Mesothelial cell of epicardium (in vitro differentiated cells): ENCODE results near the gene ZNF669. TPM values are rescaled to one million over a fixed set of nuclear protein-coding genes. Genes with fewer than 3 reads are reported as not detected.
A peak's percentile ranks its signal among the peaks of the same experiment; 100 is the strongest.

ENCODE experiments used
- DNase-seq, 2 experiments: peaks; one replicate each; pipeline ENCODE4 v3.0.0; 2021; ENCODE audit warnings: low spot score in 2 of 2; ENCODE audit not compliant: unreplicated experiment in 2 of 2
- H3K27ac Mint-ChIP-seq: 2 replicates; pipeline ENCODE4 v1.8.0; 2021; ENCODE audit warnings: mixed read lengths
- H3K27me3 Mint-ChIP-seq: 2 replicates; pipeline ENCODE4 v1.8.0; 2021; ENCODE audit warnings: low read depth, mixed read lengths
- H3K36me3 Mint-ChIP-seq: 2 replicates; pipeline ENCODE4 v1.8.0; 2021; ENCODE audit warnings: mixed read lengths
- H3K4me1 Mint-ChIP-seq: 2 replicates; pipeline ENCODE4 v1.8.0; 2021; ENCODE audit warnings: mixed read lengths
- H3K4me3 Mint-ChIP-seq: 2 replicates; pipeline ENCODE4 v1.8.0; 2021; ENCODE audit warnings: mild to moderate bottlenecking, moderate library complexity, mixed read lengths
- H3K9me3 Mint-ChIP-seq: 2 replicates; pipeline ENCODE4 v1.8.0; 2021; ENCODE audit warnings: mixed read lengths
- total RNA-seq: library from RNA; stranded (reverse); gene quantifications from 3 replicates; pipeline ENCODE4 v1.2.1, GENCODE V29; 2021
- TF ChIP-seq, protein P1 (sequence below): fragments of 200-600 bp; sonication (generic); IDR thresholded peaks from one replicate; pipeline ENCODE4 v1.5.0; 2021; ENCODE audit warnings: antibody characterized with exemption; ENCODE audit not compliant: unreplicated experiment

The ZNF669 gene
- total RNA-seq, 1 donor from 2014 or later, result 17.4 TPM

DNA sequence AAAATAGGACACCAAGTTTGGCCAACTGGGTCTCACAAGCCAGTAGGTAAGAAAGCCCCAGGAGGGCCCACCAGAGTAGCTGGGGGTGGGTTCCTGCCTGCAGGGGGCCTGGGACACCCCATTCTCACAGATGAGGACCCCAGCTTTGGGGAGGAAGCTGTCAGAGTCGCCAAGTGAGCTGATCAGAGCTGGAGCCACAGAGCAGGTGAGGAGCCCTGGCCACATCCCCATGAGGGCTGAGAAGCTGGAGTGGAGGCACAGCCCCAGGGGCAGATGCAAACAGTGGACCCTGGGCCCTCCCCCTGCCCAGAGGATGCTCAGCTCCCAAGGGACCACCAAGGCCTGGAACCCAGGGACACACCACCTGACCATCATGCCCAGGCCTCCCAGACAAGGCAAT, 16.9 kb downstream of the ZNF669 start:
- H3K27me3 Mint-ChIP-seq, result no peaks in the 10 kb centered on the region
- DNase-seq, result no peak
- TF ChIP-seq, protein P1, sequence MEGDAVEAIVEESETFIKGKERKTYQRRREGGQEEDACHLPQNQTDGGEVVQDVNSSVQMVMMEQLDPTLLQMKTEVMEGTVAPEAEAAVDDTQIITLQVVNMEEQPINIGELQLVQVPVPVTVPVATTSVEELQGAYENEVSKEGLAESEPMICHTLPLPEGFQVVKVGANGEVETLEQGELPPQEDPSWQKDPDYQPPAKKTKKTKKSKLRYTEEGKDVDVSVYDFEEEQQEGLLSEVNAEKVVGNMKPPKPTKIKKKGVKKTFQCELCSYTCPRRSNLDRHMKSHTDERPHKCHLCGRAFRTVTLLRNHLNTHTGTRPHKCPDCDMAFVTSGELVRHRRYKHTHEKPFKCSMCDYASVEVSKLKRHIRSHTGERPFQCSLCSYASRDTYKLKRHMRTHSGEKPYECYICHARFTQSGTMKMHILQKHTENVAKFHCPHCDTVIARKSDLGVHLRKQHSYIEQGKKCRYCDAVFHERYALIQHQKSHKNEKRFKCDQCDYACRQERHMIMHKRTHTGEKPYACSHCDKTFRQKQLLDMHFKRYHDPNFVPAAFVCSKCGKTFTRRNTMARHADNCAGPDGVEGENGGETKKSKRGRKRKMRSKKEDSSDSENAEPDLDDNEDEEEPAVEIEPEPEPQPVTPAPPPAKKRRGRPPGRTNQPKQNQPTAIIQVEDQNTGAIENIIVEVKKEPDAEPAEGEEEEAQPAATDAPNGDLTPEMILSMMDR, result no peak
- H3K4me3 Mint-ChIP-seq, result no peak overlapping the region
- H3K36me3 Mint-ChIP-seq, result peaks cover 3% of the 10 kb centered on the region
- H3K4me1 Mint-ChIP-seq, result no peaks in the 10 kb centered on the region
- H3K9me3 Mint-ChIP-seq, result peaks cover 17% of the 10 kb centered on the region
- H3K27ac Mint-ChIP-seq, result no peak overlapping the region

DNA sequence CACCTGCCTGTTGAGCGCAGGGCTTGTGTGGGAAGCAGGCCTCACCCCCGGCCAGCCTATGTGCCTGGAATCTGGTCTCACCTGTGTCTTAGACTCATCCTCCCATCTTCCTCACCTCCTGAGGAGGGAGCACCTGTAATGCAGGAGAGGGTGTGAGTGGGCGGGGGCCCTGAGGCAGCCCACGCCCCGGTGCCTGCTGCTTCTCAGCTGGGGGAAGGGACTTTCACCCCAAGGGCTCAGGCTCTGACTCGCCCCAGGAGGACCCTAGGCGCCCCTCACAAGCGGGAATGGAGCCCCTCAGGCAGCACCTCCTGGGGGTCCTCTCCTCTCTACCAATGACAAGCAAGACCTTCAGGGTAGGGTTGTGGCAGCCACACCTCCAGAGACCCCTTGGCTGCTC, 18.8 kb downstream of the ZNF669 start:
- DNase-seq, result no peak
- Mint-ChIP-seq H3K4me1 (no peaks in the 10 kb centered on the region), H3K27me3 (no peaks in the 10 kb centered on the region), H3K36me3 (peaks cover 3% of the 10 kb centered on the region), H3K27ac (no peak overlapping the region), H3K4me3 (no peak overlapping the region), H3K9me3 (peaks cover 19% of the 10 kb centered on the region)
- TF ChIP-seq, protein P1, result no peak

DNA sequence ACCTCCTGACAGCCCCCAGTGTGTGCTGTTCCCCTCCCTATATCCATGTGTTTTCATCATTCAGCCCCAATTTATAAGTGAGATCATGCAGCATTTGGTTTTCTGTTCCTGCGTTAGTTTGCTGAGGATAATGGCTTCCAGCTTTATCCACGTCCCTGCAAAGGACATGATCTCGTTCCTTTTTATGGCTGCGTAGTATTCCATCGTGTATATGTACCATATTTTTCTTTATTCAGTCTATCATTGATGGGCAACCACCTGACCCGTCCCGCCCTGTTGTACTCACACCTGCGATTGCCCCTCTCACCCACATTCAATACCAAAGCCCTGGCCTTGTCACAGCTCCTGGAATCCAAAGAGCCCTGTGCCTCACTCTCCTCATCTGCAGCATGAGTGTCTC, 19.4 kb downstream of the ZNF669 start:
- Mint-ChIP-seq H3K4me1 (no peaks in the 10 kb centered on the region), H3K9me3 (peaks cover 19% of the 10 kb centered on the region), H3K27ac (no peak overlapping the region), H3K4me3 (no peak overlapping the region), H3K36me3 (peaks cover 3% of the 10 kb centered on the region), H3K27me3 (no peaks in the 10 kb centered on the region)
- TF ChIP-seq, protein P1, result no peak
- DNase-seq, result no peak

DNA sequence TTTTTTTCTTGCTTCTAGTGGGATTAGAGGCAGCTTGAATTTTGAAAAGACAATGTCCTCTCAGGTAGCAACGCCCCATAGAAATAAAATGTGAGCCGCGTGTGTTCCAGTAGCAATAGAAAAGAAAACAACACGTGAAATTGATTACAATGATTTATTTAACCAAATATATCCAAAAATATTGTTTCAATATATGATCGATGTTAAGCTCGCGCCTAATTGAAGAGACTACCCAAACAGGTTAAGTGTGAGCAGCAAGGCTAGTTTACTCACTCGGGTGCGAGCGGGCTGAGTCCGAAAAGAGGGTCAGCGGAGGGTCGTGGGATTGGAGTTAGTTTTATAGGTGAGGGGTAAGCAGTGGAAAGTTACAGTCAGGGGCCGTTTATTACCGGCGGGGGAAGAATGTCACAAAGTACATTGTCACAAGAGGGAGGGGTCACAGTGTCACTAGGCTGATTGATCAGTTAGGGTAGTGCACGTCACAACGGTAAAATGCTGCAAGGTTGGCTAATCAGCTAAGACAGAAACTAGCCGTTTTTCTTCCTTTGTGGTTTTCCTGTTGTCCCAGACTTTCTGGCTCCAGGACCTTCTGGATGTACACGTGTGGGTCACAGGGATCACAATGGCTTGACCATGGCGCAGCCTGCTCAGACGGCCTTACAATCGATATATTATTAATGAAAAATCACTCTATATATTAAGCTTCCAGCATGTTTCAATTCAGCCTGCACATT, 24.8 kb downstream of the ZNF669 start:
- Mint-ChIP-seq H3K36me3 (peaks cover 19% of the 10 kb centered on the region), H3K27me3 (no peaks in the 10 kb centered on the region), H3K9me3 (peaks cover 36% of the 10 kb centered on the region), H3K27ac (peak overlapping the region; percentile 95), H3K4me1 (peaks cover 15% of the 10 kb centered on the region), H3K4me3 (peak overlapping the region; percentile 94)
- TF ChIP-seq, protein P1, result no peak
- DNase-seq, result no peak

DNA sequence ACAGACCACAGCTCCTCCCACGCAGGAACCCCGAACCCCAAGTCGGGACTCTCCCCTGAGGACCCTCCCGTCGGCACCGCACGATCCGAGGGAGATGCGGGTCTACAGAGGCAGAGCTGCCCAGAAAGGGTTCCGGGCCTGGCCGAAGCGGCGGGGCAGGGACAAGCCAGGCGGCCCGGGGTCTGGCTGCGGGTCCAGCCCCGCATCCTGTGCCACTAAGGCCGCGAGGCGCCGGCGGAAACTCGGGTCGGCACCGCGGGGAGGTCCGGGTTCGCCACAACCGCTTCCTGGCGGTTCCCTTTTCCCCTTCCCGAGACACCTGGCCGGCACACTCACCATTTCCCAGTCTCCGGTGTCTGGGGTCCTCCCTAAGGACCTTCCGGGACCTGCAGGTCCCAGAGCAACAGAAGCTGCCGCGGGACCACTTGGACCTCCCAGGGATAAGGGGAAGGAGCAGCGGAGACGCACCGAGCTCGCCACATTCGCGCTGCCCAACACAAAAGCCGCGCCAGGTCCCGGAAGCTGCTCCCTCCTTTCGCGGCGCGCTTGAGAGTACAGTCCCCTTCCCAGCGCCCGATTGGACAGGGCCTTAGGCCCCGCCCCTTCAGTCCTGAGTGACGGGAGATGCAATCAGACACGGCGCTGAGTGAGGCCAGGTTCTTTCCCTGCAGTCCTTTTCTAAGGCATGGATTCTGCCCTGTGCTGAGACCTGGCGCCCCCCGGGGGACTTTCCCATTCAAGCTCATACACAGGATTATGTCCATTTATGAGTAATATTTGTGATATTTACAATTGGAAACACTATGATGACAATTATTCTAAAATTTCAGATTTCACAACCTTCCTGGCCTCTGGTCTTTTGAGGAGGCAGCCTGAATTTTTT, 25.7 kb downstream of the ZNF669 start, which contains the start of gene ZNF670:
ZNF670 (minus strand) TSS at position 554 of the 883 bp plus-strand sequence; CDS start at position 339, 215 bp downstream.
- H3K36me3 Mint-ChIP-seq, result peaks cover 25% of the 10 kb centered on the region
- TF ChIP-seq, protein P1, result no peak
- peaks cover 15% of the 10 kb centered on the region for H3K4me1 Mint-ChIP-seq
- H3K4me3 Mint-ChIP-seq, result peak within 1 kb of the TSS; percentile 94
- H3K9me3 Mint-ChIP-seq, result peaks cover 39% of the 10 kb centered on the region
- DNase-seq, result peak; percentile 86 to 96
- peak within 1 kb of the TSS; percentile 95 for H3K27ac Mint-ChIP-seq
- no peaks in the 10 kb centered on the region for H3K27me3 Mint-ChIP-seq
